Muscle layer of duodenum (tissue), 2 donors: ENCODE data around the gene TFB2M.
"Not testable (repeated sequence)": the region's sequence is repeated elsewhere in the genome, so short reads cannot be mapped to it uniquely, and the experiment has no call there.

Experiments
- H3K27ac ChIP-seq: one replicate; pipeline ENCODE4 v1.7.0; 2013; ENCODE audit warnings: mild to moderate bottlenecking, low read length
- H3K27me3 ChIP-seq: one replicate; pipeline ENCODE4 v1.7.0; 2013; ENCODE audit warnings: low read depth, mild to moderate bottlenecking, control low read depth, low read length
- H3K36me3 ChIP-seq, 2 donors: one replicate each; pipeline ENCODE4 v1.7.0; 2013; ENCODE audit warnings: low read length in 2 of 2, control low read depth in 1 of 2, mild to moderate bottlenecking in 1 of 2; ENCODE audit not compliant: insufficient read depth in 2 of 2, control insufficient read depth in 1 of 2
- H3K4me1 ChIP-seq, 2 donors: one replicate each; pipeline ENCODE4 v1.7.0; 2013; ENCODE audit warnings: low read length in 2 of 2, mild to moderate bottlenecking in 2 of 2, control low read depth in 1 of 2, moderate library complexity in 1 of 2; ENCODE audit not compliant: insufficient read depth in 2 of 2, control insufficient read depth in 1 of 2
- H3K4me3 ChIP-seq, 2 donors: one replicate each; pipeline ENCODE4 v1.7.0; 2013; ENCODE audit warnings: low read length in 2 of 2, low read depth in 1 of 2, mild to moderate bottlenecking in 1 of 2
- H3K9me3 ChIP-seq, 2 donors: one replicate each; pipeline ENCODE4 v1.7.0; 2013; ENCODE audit warnings: low read length in 2 of 2, control low read depth in 1 of 2, mild to moderate bottlenecking in 1 of 2; ENCODE audit not compliant: control insufficient read depth in 1 of 2
- donor health status: healthy.

TFB2M gene

GRCh38 chr1:246583056-246583440, 17.0 kb upstream of the TFB2M start:
- peaks cover 0 to 4% of the 10 kb centered on the region in 2 donors for H3K36me3 ChIP-seq
- peak overlapping the region in 1 of 2 donors; percentile 40 for H3K4me3 ChIP-seq
- H3K27me3 ChIP-seq: no peaks in the 10 kb centered on the region
- H3K4me1 ChIP-seq: peaks cover 19 to 62% of the 10 kb centered on the region in 2 donors
- peak overlapping the region; percentile 62 for H3K27ac ChIP-seq
- no peaks in the 10 kb centered on the region for H3K9me3 ChIP-seq

DNA sequence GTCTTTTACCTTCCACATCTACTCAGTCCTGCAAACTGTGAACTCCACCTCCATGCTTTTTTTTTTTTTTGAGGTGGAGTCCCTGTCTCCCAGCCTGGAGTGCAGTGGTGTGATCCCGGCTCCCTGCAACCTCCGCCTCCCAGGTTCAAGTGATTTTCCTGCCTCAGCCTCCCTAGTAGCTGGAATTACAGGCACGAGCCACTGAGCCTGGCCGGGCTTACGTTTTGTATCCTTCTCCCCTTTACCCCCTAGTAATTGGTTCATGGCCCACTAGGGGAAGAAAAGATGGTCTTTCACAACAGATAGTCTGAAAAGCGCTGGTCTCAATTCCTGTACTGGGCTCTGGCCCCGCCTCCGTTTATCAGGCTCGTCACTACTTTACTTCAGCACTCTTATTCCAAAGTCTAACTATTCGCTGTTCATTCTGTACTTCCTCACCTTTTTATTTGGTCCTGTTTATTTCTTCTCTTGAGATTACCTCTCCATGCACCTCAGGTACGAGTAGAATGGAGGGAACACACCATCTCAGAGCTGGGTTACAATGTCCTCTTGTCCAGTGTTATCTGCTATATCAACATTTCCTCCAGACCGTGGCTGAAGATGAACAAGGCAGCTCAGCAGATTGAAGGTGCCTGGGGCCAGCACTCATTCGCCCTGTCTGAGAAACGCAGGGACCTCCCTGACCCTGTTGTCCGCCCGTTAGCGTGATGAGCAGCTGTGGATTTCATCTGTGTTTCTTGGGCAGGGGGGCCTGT, 16.4 kb upstream of the TFB2M start:
- Histone ChIP-seq H3K27ac (peak overlapping the region; percentile 62), H3K4me3 (peak overlapping the region in 1 of 2 donors; percentile 40), H3K4me1 (peaks cover 23 to 64% of the 10 kb centered on the region in 2 donors), H3K9me3 (no peaks in the 10 kb centered on the region), H3K36me3 (peaks cover 0 to 4% of the 10 kb centered on the region in 2 donors), H3K27me3 (no peaks in the 10 kb centered on the region)

- H3K27me3 ChIP-seq: no peaks in the 10 kb centered on the region
- H3K9me3 ChIP-seq: no peaks in the 10 kb centered on the region
- no peaks in the 10 kb centered on the region for H3K36me3 ChIP-seq
- no peak overlapping the region for H3K4me3 ChIP-seq
- peaks cover 21 to 64% of the 10 kb centered on the region in 2 donors for H3K4me1 ChIP-seq
- H3K27ac ChIP-seq: no peak overlapping the region
These were observed 14.7 kb upstream of the TFB2M start for GRCh38 chr1:246580497-246581370.

DNA sequence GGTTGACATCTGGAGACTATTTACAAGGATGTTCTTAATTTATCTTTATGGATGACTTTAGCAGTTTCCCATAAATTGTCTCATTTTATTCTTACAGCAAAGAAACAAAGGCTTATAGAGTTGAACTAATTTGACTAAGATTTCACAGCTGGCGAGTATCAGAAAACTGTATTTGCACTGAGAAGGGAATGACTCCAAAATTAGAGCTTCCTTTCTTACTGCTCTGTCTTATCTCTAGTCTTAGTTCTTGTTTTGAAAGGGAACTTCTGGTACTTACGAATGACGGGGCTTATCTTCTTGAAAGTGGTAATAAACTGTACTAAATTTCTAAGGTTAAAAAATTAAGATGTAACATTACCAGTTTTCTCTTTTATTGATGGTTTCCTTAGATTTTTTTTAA, 13.8 kb upstream of the TFB2M start:
- no peaks in the 10 kb centered on the region for H3K9me3 ChIP-seq
- H3K27ac ChIP-seq: peak overlapping the region; percentile 58
- peaks cover 20 to 62% of the 10 kb centered on the region in 2 donors for H3K4me1 ChIP-seq
- H3K36me3 ChIP-seq: no peaks in the 10 kb centered on the region
- no peak overlapping the region for H3K4me3 ChIP-seq
- no peaks in the 10 kb centered on the region for H3K27me3 ChIP-seq

- no peak overlapping the region for H3K4me3 ChIP-seq
- peaks cover 15 to 52% of the 10 kb centered on the region in 2 donors for H3K4me1 ChIP-seq
- no peaks in the 10 kb centered on the region for H3K36me3 ChIP-seq
- no peaks in the 10 kb centered on the region for H3K27me3 ChIP-seq
- no peaks in the 10 kb centered on the region for H3K9me3 ChIP-seq
- peak overlapping the region; percentile 30 for H3K27ac ChIP-seq
These were observed 11.7 kb upstream of the TFB2M start for GRCh38 chr1:246577720-246578106.

DNA sequence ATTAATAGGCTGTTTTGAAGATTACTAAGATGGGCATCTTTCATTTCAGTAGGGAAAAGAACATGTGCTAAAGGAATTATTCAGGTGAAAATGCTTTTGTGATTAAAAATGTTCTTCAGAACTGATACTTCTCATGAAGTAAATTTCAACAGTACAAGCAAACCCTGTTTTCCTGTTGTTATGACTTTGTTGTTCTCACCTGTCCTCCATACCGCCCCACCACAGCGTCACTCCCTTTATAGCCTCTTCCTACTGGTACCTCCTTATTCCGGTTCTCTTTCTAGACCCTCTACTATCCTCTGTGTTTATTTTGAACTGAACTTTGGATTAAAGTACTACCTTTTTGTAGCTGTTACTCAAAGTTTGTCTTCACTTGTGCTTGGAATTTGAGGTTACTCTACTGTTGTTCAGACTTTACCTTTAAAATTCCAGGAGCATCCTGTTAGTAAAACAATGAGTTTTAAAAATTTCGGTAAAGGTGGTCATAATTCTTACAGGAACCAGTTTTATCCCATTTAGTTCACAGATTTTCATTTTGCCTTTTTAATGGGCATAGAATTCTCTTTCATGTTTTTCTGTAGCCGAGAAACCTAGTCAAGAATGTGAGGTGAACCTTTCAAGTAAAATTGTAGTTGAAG, 11.1 kb upstream of the TFB2M start:
- no peaks in the 10 kb centered on the region for H3K9me3 ChIP-seq
- peak overlapping the region; percentile 30 for H3K27ac ChIP-seq
- no peak overlapping the region for H3K4me3 ChIP-seq
- peaks cover 14 to 49% of the 10 kb centered on the region in 2 donors for H3K4me1 ChIP-seq
- no peaks in the 10 kb centered on the region for H3K36me3 ChIP-seq
- H3K27me3 ChIP-seq: no peaks in the 10 kb centered on the region

- Histone ChIP-seq H3K4me1 (peaks cover 14 to 46% of the 10 kb centered on the region in 2 donors), H3K36me3 (no peaks in the 10 kb centered on the region), H3K27me3 (no peaks in the 10 kb centered on the region), H3K9me3 (no peaks in the 10 kb centered on the region), H3K27ac (no peak overlapping the region), H3K4me3 (no peak overlapping the region)
These were observed 10.6 kb upstream of the TFB2M start for GRCh38 chr1:246576709-246577032.

GRCh38 chr1:246573491-246573890, 7.4 kb upstream of the TFB2M start:
- Histone ChIP-seq H3K4me3 (no peak overlapping the region), H3K4me1 (peaks cover 23 to 30% of the 10 kb centered on the region in 2 donors), H3K27ac (peak overlapping the region; percentile 40), H3K36me3 (no peaks in the 10 kb centered on the region), H3K27me3 (no peaks in the 10 kb centered on the region), H3K9me3 (no peaks in the 10 kb centered on the region)

- H3K27me3 ChIP-seq: no peaks in the 10 kb centered on the region
- H3K36me3 ChIP-seq: peaks cover 0 to under 1% of the 10 kb centered on the region in 2 donors
- peak overlapping the region; percentile 40 for H3K27ac ChIP-seq
- no peaks in the 10 kb centered on the region for H3K9me3 ChIP-seq
- no peak overlapping the region for H3K4me3 ChIP-seq
- peaks cover 20 to 37% of the 10 kb centered on the region in 2 donors for H3K4me1 ChIP-seq
These were observed 6.7 kb upstream of the TFB2M start for GRCh38 chr1:246572785-246573184.

GRCh38 chr1:246571953-246572352, 5.9 kb upstream of the TFB2M start:
- H3K36me3 ChIP-seq: peaks cover 0 to 7% of the 10 kb centered on the region in 2 donors
- H3K27ac ChIP-seq: no peak overlapping the region
- peaks cover 14 to 34% of the 10 kb centered on the region in 2 donors for H3K4me1 ChIP-seq
- no peak overlapping the region for H3K4me3 ChIP-seq
- no peaks in the 10 kb centered on the region for H3K27me3 ChIP-seq
- H3K9me3 ChIP-seq: no peaks in the 10 kb centered on the region

GRCh38 chr1:246571309-246571708, 5.2 kb upstream of the TFB2M start:
- H3K36me3 ChIP-seq: peaks cover 0 to 13% of the 10 kb centered on the region in 2 donors
- H3K4me1 ChIP-seq: peaks cover 14 to 34% of the 10 kb centered on the region in 2 donors
- not testable (repeated sequence) for H3K4me3 ChIP-seq, H3K27me3 ChIP-seq, H3K9me3 ChIP-seq
- H3K27ac ChIP-seq: peak overlapping the region; percentile 20
